C4-2B (cell line): ENCODE data around the gene SPINK5.

Experiments used
- H3K27ac ChIP-seq: fragments of 450-650 bp; 2 replicates; pipeline ENCODE4 v1.5.1; 2017
- CTCF ChIP-seq: fragments of 450-650 bp; conservative IDR thresholded peaks from 2 replicates; pipeline ENCODE4 v1.5.1; 2017; ENCODE audit warnings: mild to moderate bottlenecking
- ZFX ChIP-seq: fragments of 450-650 bp; IDR thresholded peaks from 2 replicates; pipeline ENCODE4 v1.6.1; 2017

The SPINK5 gene

DNA sequence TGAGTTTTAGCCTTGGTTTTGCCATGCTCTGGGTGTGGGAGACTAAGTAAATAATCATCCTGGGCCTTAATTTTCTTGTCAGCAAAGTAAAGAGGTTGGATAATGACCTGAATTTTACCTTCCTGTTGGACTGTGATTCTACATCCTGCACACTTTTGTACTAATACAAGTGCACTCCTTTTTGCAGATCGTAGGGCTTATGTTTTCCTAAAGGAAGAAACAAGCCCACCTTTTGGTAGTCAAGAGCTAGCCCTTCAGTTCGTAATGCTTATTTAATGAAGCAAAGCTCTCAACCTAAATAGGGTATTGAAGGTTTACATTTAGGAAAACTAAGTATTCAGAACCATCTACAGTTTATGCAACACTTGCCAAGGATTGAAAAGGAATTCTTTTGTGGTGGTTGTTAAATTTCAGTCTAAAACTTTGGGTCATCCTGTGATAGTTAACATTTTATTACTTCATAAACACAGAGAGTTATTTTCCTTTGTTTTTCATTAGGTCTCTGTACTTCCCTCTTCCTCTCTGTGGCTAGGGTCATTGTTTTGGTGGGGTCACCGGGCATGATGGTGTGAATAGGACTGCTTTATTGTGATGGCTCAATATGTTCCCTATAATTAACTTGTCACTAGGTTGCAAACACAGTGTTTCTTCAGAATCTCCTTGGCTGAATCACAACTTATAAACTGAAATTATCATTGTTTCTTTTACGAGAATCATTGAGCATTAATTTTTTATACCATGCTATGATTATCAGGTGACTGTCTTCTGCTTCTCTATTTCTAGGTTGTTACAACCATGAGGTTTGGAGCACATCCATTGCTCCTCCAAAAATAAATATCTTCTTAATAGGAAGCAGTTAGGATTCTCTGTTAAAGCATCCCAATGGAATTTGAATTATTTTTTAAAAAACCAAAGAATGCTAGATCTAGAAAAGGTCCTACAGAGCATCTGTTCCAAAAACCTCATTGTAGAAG lies 28.5 kb downstream of the SPINK5 start:
- TF ChIP-seq CTCF: no peak
- TF ChIP-seq ZFX: no peak
- H3K27ac ChIP-seq: no peak overlapping the region

DNA sequence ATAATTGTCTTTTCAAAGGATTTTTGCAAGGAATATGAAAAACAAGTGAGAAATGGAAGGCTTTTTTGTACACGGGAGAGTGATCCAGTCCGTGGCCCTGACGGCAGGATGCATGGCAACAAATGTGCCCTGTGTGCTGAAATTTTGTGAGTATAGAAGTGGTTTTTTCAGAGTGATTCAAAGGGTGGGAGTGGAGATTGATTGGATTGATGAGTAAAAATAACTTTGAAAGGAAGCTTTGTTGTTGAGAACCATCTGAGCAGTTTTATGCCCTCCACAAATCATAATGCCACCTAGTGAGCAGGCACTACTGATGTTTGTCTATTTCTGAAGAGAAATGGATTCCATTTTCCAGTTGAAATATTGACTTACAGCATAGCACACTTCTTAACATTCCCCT lies 30.6 kb downstream of the SPINK5 start:
- TF ChIP-seq ZFX (no peak), CTCF (no peak)

GRCh38 chr5:148104226-148104625 lies 40.4 kb downstream of the SPINK5 start:
- TF ChIP-seq CTCF: no peak
- no peak for TF ChIP-seq ZFX

More for the DNA sequence above, 30.6 kb downstream of the SPINK5 start:
- no peak overlapping the region for H3K27ac ChIP-seq

GRCh38 chr5:148107608-148108007 lies 43.8 kb downstream of the SPINK5 start:
- H3K27ac ChIP-seq: no peak overlapping the region
- TF ChIP-seq CTCF: peak; percentile 54
- no peak for TF ChIP-seq ZFX

More at GRCh38 chr5:148104226-148104625, 40.4 kb downstream of the SPINK5 start:
- peak overlapping the region; percentile 43 for H3K27ac ChIP-seq

GRCh38 chr5:148113243-148113642 lies 49.5 kb downstream of the SPINK5 start:
- TF ChIP-seq ZFX (no peak), CTCF (no peak)
- no peak overlapping the region for H3K27ac ChIP-seq

GRCh38 chr5:148120317-148120716 lies 56.5 kb downstream of the SPINK5 start:
- TF ChIP-seq CTCF (no peak), ZFX (no peak)
- no peak overlapping the region for H3K27ac ChIP-seq

GRCh38 chr5:148125641-148126040 lies 61.9 kb downstream of the SPINK5 start:
- TF ChIP-seq CTCF (peak; percentile 34), ZFX (no peak)
- H3K27ac ChIP-seq: no peak overlapping the region
